GM08714 (cell line): ENCODE data around the gene SUGCT.
A peak's percentile ranks its signal among the peaks of the same experiment; 100 is the strongest.
"Not testable (repeated sequence)": the region's sequence is repeated elsewhere in the genome, so short reads cannot be mapped to it uniquely, and the experiment has no call there.

Experiments used
- H3K4me3 ChIP-seq: fragments of 200-500 bp; sonication (Bioruptor generic); 2 replicates; pipeline ENCODE4 v1.5.1; 2014; ENCODE audit warnings: mild to moderate bottlenecking, low read length, inconsistent platforms
- ZNF274 ChIP-seq: IDR thresholded peaks from 2 replicates; pipeline ENCODE4 v1.6.1; 2012; ENCODE audit warnings: mild to moderate bottlenecking, low read depth, low read length

Gene SUGCT

DNA sequence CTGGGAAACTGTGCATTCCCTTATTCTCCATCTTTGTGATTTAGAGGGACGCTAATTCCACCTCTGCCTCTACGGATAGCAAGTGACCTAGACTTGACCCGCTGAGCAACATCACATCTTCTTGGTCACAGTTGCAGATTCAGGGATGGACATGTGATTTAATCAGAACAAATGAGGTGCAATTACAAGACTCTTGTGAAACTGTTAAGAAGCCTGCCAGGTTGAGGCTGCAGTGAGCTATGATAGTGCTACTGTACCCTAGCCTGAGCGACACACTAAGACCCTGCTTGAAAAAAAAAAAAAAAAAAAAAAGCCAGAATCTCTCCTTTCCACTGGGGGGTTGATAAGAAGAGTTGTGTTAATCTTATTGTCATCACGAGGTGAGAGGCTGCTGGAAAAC is 14.8 kb upstream of the SUGCT start:
- no peak for TF ChIP-seq ZNF274
- H3K4me3 ChIP-seq, result no peak overlapping the region

- H3K4me3 ChIP-seq, result not testable (repeated sequence)
Observed at GRCh38 chr7:40122100-40122939, 12.5 kb upstream of the SUGCT start.

DNA sequence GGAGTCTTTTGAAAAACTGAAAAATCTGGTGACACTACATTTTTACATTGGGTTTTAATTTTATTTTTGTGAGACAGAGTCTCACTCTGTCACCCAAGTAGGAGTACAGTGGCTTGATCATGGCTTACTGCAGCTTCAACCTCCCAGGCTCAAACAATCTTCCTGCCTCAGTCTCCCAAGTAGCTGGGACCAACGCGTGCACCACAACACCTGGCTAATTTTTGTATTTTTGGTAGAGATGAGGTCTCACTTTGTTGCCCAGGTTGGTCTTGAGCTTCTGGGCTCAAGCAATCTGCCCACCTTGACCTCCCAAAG is 11.9 kb upstream of the SUGCT start:
- no peak overlapping the region for H3K4me3 ChIP-seq
- TF ChIP-seq ZNF274, result no peak

DNA sequence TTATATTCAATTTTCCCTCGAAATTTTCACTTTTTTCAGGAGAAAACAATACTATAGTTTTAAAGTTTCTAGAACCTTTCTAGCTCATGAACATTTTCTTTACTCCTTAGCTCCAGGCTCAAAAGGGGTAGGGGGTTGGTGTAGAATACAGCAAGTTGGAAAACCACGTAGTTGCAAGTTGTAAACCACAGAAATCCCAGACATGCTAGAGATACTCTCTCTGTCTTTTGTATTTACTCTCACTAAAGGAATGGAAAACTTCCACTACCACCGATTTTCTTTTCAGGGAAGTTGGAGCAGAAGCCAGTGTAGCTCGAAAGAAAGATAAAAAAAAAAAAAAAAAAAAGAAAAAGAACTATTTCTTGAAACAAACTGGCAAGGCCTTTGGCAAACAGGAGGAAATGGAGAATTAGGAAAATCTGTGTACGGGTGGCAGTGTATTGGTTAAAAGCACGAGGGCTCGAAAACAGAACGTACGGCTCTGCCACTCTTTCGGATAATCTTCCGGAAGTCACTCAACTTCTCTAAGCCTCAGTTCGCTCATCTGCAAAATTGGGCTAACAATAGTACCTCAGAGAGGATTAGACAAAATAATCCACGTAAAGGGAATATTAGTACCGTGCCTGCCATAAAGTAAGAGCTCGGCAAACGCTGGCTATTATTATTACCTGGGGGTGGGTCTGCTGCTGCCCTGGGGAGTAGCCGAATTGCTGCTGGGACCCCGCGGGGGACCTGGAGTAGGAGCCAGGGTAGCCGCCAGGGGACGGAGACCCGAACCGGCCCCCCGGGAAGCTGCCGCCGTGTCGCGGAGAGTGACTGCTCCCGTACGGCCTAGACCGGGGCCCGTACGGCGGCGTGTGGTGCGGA is 1.0 kb upstream of the SUGCT start:
- peak overlapping the region; percentile 97 for H3K4me3 ChIP-seq
- TF ChIP-seq ZNF274, result no peak

GRCh38 chr7:40135317-40135610 is 459 bp downstream of the SUGCT start:
- no peak for TF ChIP-seq ZNF274
- peak overlapping the region; percentile 97; the same call in 1 of the 2 replicates for H3K4me3 ChIP-seq

- H3K4me3 ChIP-seq, result no peak overlapping the region
- TF ChIP-seq ZNF274, result no peak
Observed at GRCh38 chr7:40137563-40137962, 2.8 kb downstream of the SUGCT start.

- no peak for TF ChIP-seq ZNF274
Observed at GRCh38 chr7:40138973-40139372, 4.2 kb downstream of the SUGCT start.

GRCh38 chr7:40139891-40140290 is 5.1 kb downstream of the SUGCT start:
- not testable (repeated sequence) for H3K4me3 ChIP-seq

More at GRCh38 chr7:40138973-40139372, 4.2 kb downstream of the SUGCT start:
- no peak overlapping the region for H3K4me3 ChIP-seq

DNA sequence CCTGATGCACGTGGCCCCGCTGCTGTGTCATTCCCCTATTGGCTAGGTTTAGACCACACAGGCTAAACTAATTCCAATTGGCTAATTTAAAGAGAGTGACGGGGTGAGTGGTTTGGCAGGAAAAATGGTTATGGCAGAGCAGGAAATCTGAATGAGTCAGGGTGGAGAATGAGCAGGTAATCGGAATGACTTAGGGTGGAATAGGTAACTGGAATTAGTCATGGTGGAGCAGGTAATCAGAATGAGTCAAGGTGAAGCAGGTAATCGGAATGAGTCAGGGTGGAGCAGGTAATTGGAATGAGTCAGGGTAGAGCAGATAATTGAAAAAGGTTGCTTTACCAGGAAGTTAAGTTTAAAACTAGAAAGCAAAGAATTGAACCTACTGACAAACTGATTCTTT is 7.1 kb downstream of the SUGCT start:
- H3K4me3 ChIP-seq, result not testable (repeated sequence)

DNA sequence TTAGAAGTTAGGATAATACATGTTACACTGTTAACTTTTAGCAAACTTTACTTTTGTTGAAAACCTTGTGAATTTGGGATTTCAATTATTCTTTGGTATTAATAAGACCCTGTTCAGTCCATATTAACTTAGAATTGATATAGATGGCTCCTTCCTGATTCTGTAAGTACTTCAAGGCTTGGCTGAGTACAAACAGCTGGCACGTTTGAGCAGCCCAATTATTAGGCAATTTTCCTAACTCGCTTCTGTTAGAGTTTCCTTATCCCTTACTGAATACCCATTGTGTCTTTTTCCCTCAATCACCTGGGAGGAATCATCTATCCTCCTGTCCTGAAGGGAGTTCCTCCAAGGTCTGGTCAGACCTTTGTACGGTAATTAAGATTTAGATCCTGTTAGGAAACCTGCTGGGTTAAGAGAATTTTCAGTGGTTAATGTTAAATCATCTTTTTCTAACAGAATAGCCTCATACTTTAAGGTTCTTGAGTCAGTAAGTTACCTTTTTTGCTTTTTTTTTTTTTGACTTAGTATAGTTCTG is 10.9 kb downstream of the SUGCT start:
- H3K4me3 ChIP-seq, result not testable (repeated sequence)

GRCh38 chr7:40147371-40148246 is 12.8 kb downstream of the SUGCT start:
- H3K4me3 ChIP-seq, result no peak overlapping the region
- no peak for TF ChIP-seq ZNF274

GRCh38 chr7:40148247-40148580 is 13.4 kb downstream of the SUGCT start:
- not testable (repeated sequence) for H3K4me3 ChIP-seq

DNA sequence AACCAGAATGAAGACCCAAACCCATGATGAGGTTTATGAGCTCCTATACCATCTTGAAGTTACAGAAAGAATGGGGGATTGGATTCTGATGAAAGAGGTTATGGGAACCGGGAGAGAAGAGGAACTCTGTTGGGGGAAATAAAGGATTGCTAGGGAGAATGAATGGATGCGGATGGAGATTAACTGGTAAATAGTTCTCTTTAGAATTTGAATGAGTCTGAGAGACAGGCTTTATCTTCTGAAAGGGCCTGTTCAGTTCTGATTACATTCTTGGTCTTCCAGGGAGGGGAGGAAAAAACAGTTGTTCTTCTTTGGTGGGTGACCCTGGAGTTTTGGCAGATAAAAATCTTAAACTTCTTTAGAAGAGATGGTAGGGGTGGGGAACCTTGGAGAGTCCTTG is 13.9 kb downstream of the SUGCT start:
- H3K4me3 ChIP-seq, result no peak overlapping the region
- no peak for TF ChIP-seq ZNF274

GRCh38 chr7:40151504-40151903 is 16.7 kb downstream of the SUGCT start:
- TF ChIP-seq ZNF274, result no peak
- no peak overlapping the region for H3K4me3 ChIP-seq

DNA sequence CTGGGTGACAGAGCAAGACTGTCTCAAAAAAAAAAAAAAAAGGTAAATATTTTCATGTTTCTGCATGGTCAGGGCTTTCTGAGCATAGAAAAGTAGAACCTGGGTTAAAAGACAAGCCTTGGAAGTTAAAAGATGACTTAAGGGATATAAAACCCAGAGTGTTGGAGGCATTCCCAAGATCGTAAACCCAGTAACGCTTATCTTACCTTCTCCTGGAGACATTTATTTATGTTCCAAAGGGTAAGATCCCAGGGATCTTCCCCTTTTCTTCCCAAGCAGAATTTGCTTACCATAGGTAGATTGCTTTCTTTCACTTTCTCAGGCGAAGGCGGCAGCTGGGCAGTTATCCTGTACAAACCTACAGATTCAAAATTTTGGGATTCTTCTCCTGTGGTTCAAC is 22.2 kb downstream of the SUGCT start:
- no peak overlapping the region for H3K4me3 ChIP-seq
- no peak for TF ChIP-seq ZNF274
